8988T (cell line): ENCODE data around the gene SGCE.
A peak's percentile ranks its signal among the peaks of the same experiment; 100 is the strongest.

Experiments
- DNase-seq: peaks from one replicate; pipeline ENCODE4 v3.0.0; 2011

SGCE gene

DNA sequence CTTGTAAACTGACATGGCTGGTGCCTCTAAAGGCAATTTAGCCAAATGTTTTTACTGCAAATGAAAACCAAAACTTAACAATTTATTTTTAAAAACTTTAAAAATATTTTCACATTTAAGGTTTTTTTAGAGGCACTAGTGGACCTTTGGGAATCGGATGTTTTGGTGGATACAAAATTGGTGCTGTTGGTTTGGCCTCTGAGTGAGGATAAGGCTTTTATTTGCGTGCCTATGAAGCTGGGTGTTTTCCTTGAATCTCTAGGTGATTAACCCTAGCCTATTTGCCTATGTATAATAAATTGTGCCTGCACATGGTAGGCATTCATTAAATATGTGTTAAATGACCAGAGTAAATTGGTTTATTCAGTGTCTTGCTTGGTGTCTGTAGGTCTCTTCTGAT, 2.9 kb upstream of the SGCE start:
- DNase-seq, result no peak

DNA sequence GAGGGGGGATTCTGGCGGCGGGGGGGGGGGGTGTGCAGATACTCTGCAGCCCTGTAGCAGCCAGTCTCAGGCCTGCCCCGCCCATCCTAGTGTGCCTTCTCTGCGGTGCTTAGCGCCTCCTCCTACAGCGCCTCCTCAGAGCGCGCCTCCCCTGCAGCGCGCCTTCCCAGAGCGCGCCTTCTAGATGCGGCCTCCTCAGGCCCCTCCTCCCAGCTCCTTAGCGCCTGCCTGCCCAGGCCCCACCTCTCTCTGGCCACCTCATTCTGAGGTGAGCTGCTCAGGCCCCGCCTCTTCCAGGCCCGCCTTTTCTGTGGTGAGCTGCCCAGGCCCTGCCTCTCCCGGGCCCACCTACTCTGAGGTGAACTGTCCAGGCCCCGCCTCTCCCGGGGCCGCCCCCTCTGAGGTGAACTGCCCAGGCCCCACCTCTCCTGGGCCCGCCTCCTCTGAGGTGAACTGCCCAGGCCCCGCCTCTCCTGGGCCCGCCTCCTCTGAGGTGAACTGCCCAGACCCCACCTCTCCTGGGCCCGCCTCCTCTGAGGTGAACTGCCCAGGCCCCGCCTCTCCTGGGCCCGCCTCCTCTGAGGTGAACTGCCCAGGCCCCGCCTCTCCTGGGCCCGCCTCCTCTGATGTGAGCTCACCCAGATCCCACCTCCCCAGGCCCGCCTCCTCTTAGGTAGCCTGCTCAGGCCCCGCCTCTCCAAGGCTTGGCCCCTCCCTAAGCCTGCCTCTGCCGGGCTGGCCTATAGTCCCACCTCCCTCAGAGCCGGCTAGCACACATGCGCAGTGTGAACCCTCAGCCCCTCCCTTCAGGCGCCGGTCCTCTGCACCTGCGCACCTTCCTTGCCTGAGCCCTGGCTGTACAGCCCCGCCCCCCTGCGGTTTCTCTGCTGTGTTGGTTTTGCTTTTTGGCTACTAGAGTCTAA, 2.1 kb upstream of the SGCE start:
- DNase-seq, result peak; percentile 11

GRCh38 chr7:94656925-94657731, 1.2 kb upstream of the SGCE start:
- no peak for DNase-seq

GRCh38 chr7:94656658-94656924, 658 bp upstream of the SGCE start:
- DNase-seq, result no peak

DNA sequence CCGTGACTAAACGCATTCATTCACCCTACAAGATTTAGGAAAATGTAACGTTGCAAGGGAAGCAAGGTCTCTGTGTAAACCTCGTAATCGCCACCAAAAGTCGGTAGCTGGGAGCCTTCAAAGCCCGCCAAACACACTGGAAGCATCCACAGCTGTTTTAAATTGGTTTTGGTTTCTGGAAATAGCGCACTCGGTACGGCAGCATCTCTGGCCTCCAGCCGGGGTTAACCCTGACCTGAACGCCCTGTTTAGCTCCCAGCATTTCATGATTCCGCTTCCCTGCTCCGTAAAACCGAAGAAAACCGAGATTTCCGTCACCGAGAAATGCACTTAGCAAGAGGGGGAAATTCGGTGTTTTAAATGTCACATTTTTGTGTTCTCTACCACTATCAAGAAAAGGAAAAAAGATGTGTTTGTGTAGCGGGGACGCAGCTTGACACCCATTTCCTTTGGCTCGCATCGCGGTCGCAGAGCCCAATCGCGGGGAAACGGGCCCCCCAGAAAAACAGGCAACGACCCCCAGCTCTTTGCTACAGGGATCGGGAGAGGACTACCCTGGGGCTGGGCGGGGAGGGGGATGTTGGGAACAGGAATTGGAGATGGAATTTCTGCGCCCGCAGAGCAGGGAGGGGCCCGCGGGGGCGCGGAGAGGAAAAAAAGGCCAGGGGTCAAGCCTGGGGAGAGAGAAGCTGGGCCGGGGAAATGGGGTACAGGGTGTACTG, 646 bp downstream of the SGCE start:
- no peak for DNase-seq

GRCh38 chr7:94654783-94655125, 1.2 kb downstream of the SGCE start:
- DNase-seq, result no peak

DNA sequence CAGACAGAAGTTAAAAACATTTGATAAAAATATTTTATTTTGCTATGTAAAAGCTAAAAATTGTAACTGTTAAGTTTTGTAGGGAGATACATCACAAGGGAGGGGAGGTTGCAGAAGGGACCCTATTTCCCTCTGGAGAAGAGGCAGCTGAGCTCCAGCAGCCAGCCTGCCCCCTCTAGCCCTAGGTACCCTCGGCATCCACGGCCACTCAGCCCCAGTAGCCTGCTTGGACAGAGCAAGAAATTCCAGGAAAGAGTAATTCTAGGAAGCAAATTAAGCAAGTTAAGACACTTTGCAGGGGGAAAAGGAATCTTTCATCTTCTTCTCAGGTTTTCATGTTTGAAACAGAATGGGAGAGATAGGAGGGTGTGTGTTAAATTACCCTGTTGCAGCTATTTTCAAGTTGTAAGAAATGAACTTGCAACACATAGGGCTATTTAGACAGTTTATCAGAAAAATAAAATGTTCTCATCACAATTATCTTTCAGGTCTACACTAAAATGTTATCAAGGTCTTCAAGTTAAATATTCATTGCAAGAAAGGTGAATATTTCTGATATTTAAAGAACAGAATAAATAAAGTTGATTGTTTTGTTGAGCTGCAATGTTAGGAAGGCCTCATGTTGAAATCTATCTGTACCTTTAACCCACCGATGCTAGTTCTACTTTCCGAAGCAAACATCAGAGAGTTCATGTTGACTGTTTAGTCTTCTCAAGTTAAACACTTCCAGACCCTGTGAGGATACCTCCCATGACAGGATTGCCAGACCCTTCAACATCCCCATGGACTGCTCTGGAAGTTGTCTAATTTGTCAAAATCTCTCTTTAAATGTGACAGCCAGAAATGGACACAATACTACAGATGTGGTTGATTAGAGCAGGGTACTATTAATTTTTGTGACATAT, 5.5 kb downstream of the SGCE start:
- no peak for DNase-seq

GRCh38 chr7:94649450-94649849, 6.5 kb downstream of the SGCE start:
- DNase-seq, result no peak

GRCh38 chr7:94648731-94649130, 7.2 kb downstream of the SGCE start:
- DNase-seq, result no peak

DNA sequence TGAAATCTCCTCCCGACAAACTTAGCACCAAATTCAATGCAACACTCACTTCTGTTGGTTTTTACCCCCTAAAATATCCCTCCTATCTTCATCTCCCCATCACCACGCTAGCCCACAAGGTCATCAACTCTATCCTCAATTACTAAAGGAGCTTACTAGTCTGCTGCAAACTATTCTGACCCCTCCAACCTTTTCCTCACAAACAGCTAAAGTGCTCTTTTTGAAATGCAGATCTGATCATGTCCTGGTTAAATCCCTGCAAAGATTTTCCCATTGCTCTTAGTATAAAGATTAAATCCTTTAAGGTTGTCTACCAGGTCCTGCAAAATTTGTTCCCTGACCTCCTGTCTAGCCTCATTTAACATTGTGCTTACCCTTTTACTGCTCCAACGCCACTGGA, 8.6 kb downstream of the SGCE start:
- DNase-seq, result no peak

GRCh38 chr7:94643771-94644545, 12.0 kb downstream of the SGCE start:
- no peak for DNase-seq

GRCh38 chr7:94642838-94643653, 12.9 kb downstream of the SGCE start:
- DNase-seq, result no peak

GRCh38 chr7:94639384-94639783, 16.5 kb downstream of the SGCE start:
- DNase-seq, result no peak

DNA sequence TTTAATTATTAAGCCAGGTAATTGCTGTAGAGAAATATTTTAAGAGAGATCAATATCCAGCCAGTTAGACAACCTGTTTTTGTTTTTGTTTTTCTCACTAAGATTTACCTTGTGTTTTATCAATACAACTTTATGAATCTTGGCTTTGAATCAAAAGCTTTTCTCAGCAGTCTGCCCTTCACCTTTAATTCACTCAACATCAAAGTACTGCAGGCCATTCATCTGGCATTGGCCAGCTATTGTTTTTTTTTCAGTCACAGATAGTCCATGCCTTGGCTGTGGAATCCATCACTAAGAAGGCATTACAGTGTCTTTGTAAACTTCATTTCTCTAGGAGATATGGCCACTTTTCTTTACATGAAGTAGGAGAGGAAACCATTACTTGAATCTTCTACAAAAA, 20.2 kb downstream of the SGCE start:
- no peak for DNase-seq

- no peak for DNase-seq
Measured at GRCh38 chr7:94634502-94634901, 21.4 kb downstream of the SGCE start.

GRCh38 chr7:94633687-94634086, 22.2 kb downstream of the SGCE start:
- no peak for DNase-seq

DNA sequence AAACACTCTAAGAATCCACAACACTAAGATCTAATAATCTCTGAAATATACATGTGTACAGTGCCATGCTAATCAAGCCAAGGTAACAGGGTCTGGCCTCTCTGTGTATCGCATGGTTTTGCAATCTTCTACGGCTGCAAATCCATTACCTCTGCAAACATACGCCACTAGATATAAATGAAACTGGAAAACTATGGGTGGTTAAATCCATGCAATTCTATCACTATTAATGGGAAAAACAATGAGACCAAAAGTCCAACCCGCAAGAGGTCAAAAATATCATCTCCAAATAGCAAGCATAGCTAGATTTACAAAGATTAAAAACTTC, 23.0 kb downstream of the SGCE start:
- DNase-seq, result no peak

DNA sequence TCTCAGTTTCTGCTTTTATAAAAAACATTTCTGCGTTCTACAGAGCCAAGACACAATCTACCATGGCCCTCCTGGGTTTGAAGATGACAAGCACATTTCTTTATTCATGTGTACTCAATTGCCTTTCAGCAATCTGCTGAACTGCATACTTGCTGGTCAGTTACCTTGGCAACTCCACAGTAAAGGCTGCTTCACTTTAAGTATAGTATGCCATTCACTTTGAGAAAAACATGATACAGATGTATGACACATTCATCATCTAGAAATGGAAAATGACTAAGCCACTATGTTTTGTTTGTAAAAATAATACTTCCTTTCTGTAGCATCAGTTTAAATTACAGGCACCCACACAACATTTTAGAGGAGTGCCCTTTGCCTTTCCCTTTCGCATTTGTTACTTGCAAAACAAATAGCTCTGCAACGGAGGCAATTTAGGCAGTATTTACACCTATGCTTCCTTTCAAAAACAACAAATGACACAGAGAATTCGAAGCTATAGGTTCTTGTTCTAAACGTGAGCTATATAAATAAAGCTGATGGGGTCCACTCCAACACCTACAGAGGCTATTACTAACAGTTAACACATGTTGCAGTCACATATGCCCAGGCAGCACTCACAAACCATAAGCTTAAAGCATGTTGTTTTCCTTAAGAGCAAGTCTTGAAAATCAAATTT, 23.5 kb downstream of the SGCE start:
- no peak for DNase-seq

- DNase-seq, result no peak
Measured at GRCh38 chr7:94630855-94631254, 25.1 kb downstream of the SGCE start.

DNA sequence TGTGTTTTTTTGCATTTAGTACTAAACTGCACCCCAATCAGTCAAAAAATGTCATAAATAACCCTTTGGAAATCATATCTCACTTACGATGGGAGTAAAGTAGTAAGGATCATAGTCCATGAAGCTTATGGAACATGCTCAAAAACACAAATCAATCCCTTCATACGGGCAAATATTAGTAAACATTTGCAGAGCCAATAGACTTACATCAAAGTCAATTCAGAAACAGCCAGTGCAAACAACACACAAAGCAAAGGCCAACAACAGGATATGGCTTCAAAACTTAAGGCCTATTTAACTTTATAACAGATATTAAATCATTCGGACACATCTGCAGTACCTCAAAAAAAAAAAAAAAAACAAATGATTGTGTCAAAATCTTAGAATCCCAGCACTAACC, 32.1 kb downstream of the SGCE start:
- no peak for DNase-seq

GRCh38 chr7:94621120-94621519, 34.8 kb downstream of the SGCE start:
- no peak for DNase-seq
